ENCODE results near the gene IL17REL.

IL17REL gene

DNA sequence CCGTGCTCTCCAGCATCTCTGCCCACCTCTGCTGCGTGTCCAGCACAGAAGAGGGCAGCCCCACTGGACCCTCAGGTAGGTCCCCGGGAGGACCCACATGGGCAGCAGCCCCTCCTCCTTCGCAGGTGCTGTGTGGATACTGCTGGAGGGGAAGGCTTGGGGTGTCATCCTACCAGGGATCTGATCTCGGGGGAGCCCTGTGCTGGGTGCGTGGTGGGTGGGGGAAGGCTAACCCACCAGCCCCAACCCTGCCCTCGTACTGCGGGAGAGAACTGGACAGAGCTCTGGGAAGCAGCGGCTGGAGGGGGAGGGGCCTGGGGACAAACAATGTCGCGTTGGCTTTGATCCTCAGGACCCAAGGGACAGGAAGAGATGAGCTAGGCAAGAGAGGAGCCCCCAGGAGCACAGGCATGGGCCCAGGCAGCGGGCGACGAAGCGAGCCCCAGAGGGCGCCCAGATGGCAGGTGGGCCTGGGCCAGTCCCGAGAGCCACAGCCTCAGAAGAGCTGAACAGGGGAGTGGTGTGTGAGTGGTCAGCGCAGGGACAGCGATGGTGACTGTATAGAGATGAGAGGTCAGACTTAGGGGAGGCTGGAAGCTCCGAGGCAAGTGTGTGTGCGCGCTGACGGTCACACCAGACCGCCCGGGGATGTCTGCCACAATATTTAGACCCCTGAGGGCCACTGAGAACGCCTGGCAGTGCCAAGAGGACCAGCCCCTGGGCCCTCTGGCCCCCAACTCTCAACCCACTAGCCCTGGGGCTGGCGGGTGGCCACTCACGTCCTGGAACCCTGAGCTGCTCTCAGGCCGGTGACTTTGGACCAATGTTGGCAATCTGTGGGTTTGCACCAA lies 53.4 kb downstream of the IL17REL start:
- no peak for DNase-seq (ENCODE audit: low read depth in 1 of 2, low spot score in 1 of 2)

GRCh38 chr22:49958366-49958921 lies 54.1 kb downstream of the IL17REL start:
- DNase-seq (ENCODE audit: low read depth in 1 of 2, low spot score in 1 of 2): no peak

- DNase-seq (ENCODE audit: low read depth in 1 of 2, low spot score in 1 of 2): no peak
These were observed 54.7 kb downstream of the IL17REL start for GRCh38 chr22:49957826-49958365.

- DNase-seq (ENCODE audit: low read depth in 1 of 2, low spot score in 1 of 2): no peak
These were observed 55.4 kb downstream of the IL17REL start for GRCh38 chr22:49956914-49957825.

DNA sequence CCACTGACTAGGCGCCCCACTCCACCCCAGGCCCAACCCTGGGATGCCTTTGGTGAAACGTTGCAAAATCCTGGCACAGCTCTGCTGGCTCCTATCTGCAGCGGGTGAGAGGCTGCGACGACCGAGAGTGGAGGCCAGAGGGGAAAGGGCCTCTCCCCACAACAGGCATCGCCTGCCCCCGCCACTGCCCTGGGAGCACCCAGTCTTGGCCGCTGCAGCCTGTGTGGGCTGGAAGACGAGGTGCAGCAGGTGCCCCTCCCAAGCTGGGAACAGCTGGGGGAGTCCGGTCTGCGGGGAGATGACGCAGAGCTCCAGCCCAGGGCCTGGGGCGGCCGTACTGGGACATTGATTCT lies 56.2 kb downstream of the IL17REL start:
- no peak for DNase-seq (ENCODE audit: low read depth in 1 of 2, low spot score in 1 of 2)

GRCh38 chr22:49955581-49956417 lies 56.8 kb downstream of the IL17REL start:
- no peak for DNase-seq (ENCODE audit: low read depth in 1 of 2, low spot score in 1 of 2)

DNA sequence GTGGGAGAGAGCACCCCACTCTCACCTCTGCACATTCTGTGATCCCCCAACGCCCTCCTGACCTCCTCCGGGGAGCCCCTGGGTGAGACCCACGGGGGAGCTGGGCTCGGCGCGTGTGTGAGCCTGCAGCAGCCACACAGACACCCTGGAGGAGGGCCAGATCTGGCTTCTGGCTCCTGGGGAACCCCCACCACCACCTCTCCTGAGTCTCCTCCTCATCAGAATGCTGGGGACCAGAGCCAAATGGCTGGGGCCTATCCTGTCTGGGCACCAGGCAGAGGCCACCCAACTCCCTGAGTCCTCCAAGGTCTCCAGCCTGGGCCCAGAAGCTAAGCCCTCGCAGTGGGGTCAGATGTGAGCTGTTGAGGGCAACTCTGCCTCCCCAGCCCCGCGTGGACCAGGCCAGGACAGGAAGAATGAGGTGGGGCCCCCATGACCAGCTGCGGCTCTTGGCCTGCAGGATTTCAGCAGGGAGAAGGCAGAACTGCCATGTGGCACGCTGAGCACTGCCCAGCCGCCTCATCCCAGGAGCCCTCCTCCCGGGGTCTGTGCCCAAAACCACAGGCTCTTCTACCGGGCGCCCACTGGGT lies 57.5 kb downstream of the IL17REL start:
- no peak for DNase-seq (ENCODE audit: low read depth in 1 of 2, low spot score in 1 of 2)

GRCh38 chr22:49954354-49954753 lies 58.2 kb downstream of the IL17REL start:
- no peak for DNase-seq (ENCODE audit: low read depth in 1 of 2, low spot score in 1 of 2)

DNA sequence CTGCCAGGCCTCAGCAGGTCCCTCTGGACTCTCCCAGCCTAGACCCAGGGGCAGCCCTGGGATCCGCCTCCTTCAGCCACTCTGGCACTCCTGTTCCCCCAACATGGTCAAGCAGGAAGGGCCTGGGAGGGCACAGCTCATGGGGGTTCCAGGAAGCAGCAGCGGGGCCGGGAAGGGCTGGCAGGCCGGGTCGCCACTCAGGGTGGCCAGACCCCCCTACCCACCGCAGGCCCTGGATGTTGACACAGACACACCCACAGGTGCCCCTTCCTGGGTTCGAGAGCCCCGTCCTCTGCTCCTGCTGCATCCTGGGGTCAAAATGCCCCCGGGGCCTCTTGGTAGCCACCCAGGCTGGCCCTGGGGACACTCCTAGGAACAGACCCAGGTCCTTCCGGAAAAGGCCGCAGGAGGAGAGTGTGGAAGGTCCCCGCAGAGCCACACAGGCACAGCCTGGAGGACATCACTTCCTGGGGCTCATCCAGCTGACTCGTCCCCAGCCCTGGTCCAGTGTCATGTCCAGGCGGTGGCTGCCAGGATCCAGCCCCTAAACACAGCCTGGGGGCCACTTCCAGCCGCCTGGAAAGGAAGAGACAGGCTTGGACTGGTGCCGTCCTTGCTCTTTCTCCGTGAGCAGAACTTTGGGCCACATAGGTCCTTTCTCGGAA lies 58.8 kb downstream of the IL17REL start:
- DNase-seq (ENCODE audit: low read depth in 1 of 2, low spot score in 1 of 2): no peak

- no peak for DNase-seq (ENCODE audit: low read depth in 1 of 2, low spot score in 1 of 2)
These were observed 59.4 kb downstream of the IL17REL start for GRCh38 chr22:49953027-49953679.

- no peak for DNase-seq (ENCODE audit: low read depth in 1 of 2, low spot score in 1 of 2)
These were observed 60.3 kb downstream of the IL17REL start for GRCh38 chr22:49951986-49952896.

DNA sequence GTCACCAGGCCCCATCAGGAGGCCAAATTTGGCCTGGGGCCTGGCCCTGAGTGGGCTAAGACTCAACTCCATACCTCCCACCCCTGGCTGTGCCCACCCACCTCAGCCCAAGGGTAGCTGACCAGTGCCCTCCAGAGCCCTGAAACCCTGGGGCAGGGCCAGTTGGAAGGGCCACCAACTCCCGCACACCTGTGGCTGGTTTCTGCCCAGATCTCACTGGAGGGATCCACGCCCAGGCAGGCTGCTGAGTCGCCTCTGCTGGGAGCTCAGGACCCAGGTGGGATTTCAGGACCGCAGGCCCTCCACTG lies 60.9 kb downstream of the IL17REL start:
- no peak for DNase-seq (ENCODE audit: low read depth in 1 of 2, low spot score in 1 of 2)

DNA sequence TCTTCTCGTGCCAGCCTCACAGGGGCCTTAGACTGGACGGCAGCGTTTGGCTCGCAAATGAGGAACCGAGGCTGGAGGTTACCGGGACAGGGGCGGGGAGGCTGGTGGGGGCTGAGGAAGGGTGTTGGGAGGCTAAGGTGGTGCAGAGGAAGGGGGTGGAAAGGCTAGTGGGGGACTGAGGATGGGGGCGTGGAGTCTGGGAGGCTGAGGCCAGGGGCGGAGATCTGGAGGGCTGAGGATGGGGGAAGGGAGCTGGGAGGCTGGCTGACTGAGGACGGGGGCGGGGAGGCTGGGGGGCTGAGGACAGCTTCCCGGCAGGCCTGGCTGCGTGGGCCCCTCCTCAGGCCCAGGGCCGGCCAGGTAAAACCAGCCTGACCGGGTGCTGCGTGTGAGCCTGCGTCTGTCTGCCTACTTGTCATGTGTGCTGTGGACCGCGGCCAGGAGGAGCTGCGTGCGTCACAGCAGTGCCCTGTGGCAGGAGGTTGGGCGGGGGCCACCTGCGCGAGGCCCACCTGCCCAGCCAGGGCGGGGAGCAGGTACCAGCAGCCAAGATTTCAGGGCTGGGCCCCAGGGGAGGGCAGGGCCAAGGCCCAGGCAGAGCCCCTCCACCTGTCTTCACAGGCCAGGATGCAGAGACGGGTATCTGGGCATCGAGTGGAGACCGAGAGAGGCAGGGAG lies 61.4 kb downstream of the IL17REL start:
- no peak for DNase-seq (ENCODE audit: low read depth in 1 of 2, low spot score in 1 of 2)

- DNase-seq (ENCODE audit: low read depth in 1 of 2, low spot score in 1 of 2): no peak
These were observed 62.1 kb downstream of the IL17REL start for GRCh38 chr22:49950396-49950994.

DNA sequence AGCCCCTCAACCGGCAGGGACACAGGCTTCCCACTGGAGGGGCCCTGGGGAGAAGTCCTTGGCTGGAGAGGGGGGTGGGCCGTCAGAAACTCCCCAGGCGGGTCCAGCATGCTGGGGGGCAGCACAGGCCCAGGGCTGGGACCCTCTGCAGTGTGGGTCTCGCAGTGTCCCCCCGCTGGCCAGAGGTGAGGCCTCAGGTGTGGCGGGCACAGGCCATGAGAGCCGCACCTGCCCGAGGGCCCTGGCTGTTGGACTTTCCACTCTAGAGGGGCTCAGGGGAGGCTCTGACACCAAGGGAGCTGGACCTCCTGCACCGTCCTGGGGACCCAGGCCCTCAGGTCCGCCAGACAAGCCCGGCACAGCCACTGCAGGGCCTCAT lies 62.7 kb downstream of the IL17REL start:
- no peak for DNase-seq (ENCODE audit: low read depth in 1 of 2, low spot score in 1 of 2)

DNA sequence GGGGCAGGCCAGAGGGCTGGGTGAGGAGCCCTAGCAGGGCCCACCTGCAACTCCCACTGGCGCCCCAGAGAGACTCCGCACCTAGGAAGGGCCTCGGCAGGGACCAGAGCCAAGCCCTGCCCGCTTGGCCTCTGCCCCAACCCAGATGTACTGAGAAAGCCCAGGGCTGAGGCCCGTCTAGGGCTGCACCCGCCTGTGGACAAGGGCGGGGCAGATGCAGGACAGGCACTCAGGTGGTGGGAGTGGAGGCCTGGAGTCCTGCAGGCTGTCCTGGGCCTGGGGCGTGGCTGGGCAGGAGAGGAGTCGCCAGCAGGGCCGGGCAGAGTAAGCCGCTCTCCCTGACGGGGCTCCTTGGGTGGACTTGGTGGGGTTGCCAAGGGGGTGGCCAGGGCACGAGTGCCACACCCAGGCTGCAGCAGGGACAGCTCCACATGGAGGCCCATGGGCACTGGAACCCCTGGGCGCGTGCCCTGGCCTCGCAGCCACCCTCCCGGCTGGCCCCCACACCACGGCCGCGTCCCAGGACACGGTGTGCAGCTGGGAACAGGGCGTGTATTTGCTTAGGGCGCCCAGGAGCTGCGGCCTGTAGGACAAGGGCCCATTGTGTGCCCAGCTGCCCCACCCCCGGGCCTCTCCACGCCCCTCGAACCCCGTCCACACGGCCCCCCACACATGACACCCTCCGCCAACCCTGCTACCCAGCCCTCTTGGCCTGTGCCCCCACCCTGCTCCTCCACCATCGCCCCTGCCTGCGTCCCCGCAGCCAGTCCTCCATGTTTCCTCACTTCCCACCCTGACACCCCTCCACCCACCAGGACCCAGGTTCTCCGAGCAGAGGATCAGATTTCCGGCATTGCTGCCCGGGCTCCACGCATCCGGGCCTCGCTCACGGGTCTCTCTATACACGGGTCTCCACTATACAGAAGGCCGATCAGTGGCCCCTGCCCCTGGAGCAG lies 63.3 kb downstream of the IL17REL start:
- DNase-seq (ENCODE audit: low read depth in 1 of 2, low spot score in 1 of 2): no peak
